Skin of body (tissue), 2 donors: ENCODE data around the gene RPS6KA5. TPM values are rescaled to one million over a fixed set of nuclear protein-coding genes. Genes with fewer than 3 reads are reported as not detected.
"Not testable (repeated sequence)": the region's sequence is repeated elsewhere in the genome, so short reads cannot be mapped to it uniquely, and the experiment has no call there.

ENCODE experiments used
- DNase-seq: peaks from one replicate; lab custom pipeline; 2025; lab: John Stamatoyannopoulos, UW
- total RNA-seq: library from RNA; depleted of rRNA; stranded (reverse); fragments of >200 nt; gene quantifications from one replicate; pipeline ENCODE4 v1.2.3, GENCODE V29; 2014

RPS6KA5 gene
- 4.9 TPM for total RNA-seq

DNA sequence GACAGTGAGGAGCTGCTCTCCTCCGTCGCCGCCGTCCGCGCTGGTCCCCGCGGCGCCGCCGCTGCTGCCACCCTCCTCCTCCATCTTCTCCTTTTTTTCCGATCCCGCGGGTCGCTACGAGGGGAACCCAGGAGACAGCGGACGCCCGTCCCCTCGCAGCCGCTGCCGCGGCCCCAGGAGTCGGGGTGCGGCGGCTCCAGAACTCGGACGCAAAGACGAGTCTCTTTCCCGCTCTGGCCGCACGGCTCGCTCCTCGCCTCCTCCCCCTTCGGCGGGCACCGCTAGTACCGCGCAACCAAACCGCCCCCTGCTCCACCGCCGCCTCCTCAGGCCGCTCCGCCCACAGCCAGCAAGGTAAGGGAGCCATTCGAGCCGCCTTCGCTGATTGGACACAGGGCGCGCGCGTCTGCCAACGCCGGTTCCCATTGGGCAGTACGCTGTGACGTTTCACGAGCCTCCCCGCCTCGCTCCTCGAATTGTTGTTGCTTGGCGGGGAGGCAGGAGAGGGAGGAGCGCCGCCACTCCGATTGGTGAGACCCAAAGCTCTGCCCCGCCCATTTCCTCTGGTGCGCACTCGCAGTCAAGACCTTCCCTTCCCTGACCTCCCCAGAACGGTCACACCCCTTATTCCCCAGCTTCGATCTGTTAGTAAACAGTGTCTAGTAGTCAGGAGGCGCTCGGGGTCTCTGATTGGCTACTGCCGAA lies at the start of gene RPS6KA5:
Gene RPS6KA5 (minus strand): TSS at position 291 of the 705 bp plus-strand sequence. CDS start 207 bp downstream, at position 84.
- DNase-seq: peak; percentile 100

DNA sequence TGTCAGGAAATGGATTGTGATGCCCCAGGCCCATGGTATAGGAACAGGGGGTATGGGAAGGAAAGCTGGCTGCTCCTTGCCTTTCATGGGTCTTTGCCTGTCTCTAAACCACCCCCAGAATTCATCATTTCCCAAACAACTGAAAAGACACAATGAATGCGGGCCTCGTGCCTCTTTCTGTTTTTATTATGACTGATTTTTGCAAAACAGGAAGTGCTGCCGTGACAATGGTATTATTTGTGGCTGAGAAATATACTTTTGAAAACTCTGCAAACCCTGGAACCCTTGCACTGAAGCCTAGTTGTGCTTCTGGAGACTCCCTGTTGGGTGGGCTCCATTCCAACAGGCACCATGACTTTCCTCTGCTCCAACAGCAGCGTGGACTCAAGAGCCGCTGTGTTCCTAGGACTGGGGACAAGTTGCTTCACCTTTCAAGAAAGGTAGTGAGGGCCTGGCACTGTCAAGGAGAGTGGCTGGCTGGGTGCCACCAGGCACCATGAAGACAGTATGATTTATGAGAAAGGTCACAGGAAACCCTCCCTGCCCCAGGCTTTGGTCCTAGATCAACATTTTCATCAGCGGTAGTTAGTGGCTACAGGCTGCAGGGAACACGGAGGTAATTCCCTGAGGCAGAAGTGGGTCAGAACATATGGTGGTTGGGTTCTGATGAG lies 48.6 kb upstream of the RPS6KA5 start:
- no peak for DNase-seq

DNA sequence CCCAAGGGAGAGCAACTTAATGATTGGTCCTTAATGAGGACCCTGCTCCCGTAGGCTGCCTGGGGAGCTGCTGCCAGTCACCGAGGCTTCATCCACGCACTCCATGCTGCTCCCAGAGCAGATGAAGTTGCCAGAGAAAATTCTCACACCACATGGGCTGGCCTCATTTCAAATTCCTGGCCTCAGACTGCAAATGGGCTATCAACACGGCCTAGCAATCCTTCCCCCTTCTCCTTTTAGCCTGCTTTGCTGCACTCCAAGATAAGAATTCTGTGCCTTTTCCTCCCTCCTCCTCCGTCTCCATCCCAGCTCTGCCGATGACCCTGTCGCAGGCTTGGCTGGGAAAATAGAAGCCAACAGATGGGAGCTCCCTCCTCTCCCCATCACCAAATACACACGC lies 42.7 kb upstream of the RPS6KA5 start:
- DNase-seq: peak; percentile 47

DNA sequence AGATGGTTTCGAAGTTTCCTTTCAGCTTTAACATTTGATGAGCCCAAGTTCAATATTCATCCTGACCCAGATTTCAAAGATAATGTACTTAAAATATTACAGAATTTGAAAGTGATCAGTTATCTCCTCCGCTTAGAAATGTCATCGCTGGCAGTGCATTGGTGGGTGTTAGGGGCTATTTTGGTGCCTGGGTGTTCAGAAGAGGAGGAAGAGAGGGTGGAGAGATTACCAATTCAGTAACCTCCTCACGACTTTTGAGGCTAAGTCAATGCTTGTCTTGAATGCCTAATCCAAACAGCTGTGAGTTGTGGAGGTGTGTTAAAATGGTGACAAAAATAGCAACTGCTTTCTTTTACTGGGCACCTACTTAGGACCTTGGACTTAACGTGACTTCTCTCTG lies 39.7 kb upstream of the RPS6KA5 start:
- no peak for DNase-seq

DNA sequence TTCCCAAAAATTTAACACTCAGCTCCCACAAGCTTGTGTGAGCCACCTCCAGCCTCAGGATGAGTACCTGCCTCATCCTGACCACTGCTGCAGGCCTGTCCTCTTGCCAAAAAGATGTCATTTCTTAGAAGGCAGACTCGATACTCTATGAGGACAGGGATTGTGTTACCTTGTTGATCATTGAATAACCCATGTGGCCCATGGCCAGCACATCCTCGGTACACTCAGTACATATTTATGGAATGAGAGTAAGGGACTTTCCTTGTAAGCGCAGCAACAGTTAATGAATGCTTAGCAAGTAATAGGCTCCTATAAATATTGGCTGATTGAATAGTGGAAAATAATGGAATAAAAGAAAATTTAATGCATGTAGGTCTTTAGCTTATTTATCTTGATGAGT lies 38.1 kb upstream of the RPS6KA5 start:
- DNase-seq: no peak

DNA sequence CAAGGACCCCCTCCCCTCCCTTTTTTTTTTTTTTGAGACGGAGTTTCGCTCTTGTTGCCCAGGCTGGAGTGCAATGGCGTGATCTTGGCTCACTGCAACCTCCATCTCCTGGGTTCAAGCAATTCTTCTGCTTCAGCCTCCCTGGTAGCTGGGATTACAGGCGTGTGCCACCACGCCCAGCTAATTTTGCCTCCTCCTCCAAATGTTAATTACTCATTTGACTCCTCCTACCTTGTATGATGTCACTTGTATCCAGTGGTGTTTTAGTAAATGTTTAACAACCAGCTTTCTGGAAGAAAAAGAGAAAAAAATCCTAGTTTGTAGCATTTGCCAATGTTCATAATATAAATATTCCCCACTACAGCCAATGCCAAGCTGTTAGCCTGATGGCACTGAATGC lies 37.2 kb upstream of the RPS6KA5 start:
- DNase-seq: not testable (repeated sequence)

DNA sequence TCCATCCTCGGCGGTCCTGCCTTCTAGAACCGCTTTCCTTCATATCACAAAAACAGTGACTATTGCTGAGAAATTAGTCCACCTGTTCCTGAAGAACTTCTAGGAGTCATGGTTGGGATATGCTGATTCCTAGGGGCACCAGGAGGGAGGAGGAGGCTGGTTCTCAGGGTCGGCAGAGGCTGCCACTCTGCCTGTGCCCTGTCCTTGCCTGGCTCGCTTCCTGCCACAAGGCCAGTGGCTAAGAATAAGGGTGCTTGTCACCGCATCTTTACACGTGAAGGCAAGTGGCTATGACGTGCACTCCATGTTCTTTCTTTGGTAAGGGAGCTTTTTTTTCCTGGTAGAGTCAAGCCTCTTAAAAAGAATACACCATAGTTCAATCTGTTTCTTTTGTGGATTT lies 34.7 kb upstream of the RPS6KA5 start:
- DNase-seq: no peak

DNA sequence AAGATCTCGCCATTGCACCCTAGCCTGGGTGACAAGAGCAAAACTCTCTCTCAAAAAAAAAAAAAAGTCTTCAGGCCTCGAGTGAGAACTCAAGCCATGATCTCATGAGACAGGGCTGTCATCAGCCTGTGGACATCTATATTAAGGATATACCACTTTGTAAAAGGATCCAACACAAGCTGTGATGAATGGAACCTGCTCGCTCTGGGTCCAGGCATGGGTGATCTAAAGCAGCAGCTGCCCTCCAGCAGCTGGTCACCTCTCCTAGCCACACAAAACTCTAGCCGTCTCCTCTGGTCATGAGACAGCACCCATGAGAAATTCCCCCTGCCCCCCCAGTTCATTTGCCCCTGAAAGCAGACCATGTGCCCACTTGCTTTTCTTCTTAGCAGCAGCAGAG lies 34.3 kb upstream of the RPS6KA5 start:
- no peak for DNase-seq

DNA sequence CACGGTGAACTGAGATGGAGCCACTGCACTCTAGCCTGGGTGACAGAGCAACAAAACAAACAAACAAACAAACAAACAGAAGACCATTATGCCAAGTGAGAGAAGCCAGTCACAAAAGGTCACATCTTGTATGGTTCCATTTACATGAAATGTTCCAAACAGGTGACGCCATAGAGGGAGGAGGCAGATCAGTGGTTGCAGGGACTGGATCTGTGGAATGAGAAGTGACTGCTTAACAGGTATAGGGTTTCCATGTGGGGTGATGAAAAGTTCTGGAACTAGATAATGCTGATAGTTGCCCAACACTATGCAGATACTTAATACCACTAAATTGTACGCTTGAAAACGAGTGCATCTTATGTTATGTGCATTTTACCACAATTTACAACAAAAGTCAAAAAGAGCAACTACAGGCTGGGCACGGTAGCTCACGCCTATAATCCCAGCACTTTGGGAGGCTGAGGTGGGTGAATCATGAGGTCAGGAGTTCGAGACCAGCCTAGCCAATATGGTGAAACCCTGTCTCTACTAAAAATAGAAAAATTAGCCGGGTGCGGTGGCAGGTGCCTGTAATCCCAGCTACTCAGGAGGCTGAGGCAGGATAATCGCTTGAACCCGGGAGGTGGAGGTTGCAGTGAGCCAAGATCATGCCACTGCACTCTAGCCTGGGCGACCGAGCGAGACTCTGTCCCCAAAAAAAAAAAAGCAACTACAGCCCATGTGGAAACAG lies 33.5 kb upstream of the RPS6KA5 start:
- not testable (repeated sequence) for DNase-seq

DNA sequence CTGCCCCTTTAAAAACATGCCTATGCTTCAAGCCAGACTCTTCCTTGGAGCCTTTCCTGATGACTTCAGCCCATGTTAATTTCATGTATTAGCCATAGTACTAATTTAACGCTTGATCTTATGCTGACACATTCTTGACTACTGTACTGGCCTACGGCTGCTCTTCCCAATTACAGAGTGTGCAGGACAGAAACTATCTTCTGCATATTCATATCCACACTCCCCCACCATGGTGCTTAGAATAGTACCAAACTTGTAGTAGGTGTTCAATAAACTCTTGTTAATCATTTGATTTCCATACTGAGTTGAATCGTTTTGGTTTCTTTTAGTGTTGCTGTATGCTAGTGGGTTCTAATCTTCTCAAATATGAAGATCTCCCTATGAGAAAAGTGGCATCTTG lies 31.6 kb upstream of the RPS6KA5 start:
- no peak for DNase-seq

DNA sequence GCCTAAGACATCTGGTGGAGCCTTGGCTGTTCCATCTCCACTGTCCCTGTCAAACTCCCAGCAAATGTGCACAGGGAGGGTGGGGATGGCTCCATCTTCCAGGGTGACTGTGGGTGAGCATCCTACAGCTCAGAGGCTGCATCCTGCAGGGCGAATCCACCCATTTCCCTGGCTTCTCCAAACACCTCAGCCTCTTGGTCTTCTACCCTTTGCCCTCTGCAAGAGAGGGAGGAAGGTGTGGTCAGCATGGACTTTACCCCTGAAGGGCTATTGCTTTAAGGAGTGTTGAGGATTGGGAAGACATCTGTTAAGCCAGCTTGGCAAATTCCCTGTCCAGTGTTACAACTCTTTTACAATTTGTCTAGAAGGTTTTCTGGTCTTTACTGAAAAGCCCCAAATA lies 30.3 kb upstream of the RPS6KA5 start:
- no peak for DNase-seq

DNA sequence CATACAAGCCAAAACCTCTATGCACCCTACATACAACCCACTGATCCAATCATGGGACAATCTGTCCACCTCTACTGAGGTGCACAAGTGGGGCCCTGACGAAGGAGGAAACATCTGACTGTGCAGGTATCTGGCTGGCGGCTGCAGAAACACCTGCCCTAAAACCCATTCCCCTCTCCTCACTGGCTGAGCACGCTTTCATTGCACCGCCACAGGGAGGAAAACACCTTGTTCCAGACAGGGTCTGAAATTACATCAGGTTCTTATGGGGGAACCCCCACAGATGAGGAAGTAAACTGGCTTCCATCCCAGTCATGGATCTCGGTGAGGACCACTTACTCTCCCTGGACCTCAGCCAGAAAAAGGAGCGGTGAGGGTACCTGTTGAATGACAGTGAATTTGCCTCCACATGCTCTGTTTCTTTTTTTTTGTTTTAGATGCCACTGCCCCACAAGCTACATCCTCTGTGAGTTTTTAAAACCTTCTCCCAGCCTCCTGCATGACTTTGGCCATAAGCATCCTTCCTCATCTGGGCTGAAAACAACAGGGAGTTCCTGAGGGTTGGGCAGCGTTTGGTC lies 29.6 kb upstream of the RPS6KA5 start:
- no peak for DNase-seq

DNA sequence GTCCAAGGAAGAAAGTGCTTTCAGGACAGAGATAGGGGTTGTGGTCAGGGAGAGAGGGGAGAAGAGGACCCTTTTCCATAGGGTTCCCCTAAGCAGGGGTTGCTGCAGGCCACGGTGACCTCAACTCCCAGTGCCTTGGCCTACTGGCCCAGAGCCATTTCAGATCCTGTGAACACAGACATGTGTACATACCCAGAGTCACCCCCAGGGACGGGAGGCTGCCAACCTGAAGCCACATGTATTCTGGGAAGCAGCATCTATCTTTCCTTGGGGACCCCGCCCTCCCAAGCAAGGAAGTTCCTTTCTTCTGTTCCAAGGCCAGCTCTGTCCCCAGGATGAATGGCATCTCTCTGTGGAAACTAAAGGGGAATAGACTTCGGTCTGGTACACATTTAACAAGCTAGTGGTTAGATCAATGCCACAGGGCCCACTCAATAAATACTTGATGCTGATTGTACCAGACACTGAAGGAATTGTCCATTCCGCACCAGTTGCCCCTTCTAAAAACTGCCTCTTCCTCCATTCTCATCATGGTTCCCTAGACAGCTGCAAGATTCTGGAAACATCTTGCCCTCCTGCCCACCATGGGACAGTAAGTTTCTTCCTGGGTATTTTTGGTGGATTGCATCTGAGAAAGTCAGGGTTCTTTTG lies 28.3 kb upstream of the RPS6KA5 start:
- DNase-seq: no peak

DNA sequence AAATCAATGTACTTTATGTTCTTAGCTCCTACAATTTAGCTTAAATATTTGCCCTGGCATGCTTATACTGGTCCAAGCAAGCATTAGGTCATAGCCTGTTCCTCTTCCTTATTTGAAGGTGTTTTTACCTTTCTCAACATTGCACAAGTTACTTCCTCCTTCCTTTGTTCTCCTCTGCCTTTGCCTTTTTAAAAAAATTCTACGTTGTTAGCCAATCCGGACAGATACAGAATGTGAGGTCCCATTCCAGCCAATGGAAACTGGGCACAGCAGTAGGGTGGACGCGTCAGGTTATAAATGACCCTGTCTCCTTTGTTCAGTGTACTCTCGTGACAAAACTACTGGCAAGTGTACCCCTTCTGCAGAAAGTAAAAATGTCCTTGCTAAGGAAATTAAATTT lies 27.0 kb upstream of the RPS6KA5 start:
- not testable (repeated sequence) for DNase-seq

DNA sequence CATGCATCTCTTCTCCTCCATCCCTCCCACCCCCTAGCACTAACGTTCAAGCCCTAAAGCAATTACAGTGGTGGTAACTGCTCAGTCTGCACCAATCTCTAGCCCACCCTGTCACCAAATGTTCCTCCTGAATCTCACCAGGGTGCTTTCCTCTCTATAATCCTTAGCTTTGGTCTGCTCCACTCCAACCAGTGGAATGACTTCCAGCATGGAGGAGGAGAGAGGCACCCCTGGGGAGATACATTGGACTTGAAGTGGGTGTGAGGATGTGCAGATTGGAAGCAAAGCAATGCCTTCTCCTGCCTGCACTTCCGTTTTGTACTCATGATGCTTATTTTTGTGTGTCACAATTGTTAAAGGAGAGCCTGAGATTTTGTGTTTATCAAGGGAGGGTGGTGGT lies 24.1 kb upstream of the RPS6KA5 start:
- DNase-seq: no peak

DNA sequence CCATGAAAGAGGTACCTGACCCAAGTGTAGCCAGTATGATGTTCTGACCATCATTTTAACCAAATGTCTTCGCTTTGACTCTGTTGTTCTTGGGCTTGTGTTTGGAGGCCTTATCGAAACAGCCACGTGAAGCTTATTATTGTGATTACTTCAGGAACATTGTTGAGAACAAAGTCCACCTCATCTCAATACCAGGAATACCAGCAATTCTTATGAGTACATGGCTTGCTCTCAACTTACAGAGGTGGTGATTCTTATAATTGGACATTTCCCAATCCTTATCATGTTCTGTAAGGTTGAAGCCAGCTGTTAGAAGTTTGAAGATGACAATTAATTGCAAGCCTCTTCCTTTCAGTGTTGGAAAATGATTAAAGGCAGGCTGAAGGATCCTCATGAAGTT lies 21.8 kb upstream of the RPS6KA5 start:
- no peak for DNase-seq

DNA sequence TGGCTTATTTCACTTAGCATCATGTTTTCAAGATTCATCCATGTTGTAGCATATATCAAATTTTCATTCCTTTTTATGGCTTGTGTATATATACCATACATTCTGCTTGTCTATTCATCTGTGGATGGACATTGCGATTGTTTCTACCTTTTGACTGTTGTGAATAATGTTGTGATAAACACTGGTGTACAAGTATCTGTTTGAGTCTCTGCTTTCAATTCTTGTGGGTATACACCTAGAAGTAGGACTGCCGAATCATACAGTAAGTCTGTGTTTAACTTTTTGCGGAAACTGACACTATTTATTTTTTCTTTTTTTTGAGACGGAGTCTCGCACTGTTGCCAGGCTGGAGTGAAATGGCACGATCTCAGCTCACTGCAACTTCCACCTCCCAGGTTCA lies 19.6 kb upstream of the RPS6KA5 start:
- no peak for DNase-seq

DNA sequence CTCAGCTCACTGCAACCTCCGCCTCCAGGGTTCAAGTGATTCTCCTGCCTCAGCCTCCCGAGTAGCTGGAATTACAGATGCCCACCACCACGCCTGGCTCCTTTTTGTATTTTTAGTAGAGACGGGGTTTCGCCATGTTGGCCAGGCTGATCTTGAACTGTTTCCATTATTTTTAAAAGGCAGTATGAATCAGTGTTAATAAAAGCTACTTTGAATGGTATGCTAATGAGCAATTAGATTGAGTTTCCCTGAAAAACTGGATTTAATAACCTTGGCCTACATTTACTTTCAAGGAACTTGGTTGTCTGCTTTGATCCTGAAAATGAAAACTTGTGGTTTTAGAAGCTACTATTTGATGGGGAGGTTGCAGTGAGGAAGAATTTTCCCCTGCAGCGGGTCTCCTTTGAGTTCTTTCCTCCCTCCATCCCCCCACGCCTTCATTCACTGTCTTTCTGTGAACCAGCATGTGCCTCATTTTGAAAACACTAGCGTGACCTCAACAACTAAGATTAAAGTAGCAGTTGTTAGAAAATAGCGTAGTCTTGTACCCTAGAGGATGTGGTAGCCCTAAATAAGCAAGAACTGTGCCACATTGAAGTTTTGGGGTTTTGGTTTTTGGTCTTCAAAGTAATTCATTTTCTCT lies 17.8 kb upstream of the RPS6KA5 start:
- DNase-seq: no peak

DNA sequence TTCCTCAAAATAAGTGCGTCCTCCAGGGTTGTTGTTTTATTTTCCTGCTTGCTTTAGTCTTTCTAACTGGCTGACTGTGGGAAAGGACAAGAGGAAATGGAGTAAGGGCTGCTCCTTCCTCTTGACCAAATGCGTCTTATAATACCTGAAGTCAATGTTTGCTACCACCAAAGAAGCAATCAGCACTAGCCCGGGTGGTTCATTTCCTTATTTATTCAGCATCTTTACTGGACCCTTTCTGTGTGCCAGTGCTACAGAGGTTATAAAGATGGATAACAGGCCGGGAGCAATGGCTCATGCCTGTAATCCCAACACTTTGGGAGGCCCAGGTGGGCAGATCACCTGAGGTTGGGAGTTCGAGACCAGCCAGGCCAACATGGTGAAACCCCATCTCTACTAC lies 15.1 kb upstream of the RPS6KA5 start:
- DNase-seq: no peak

DNA sequence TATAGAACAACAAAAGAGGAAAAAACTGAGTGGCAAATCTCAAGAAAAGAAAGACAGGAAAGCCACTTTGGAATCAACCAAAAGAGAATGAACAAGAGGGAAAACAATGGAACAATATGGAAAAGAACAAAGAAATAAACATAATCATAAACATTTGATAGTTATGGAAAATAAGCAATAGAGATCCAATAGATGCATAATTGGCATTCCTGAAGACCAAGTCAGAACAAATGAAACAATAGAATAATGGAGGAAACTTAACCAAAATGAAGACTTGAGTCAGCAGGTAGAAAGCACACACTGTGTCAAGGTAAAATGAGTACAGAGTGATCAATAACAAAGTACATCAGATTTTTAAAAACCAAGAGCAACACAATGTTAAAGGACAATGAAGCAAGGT lies 10.1 kb upstream of the RPS6KA5 start:
- no peak for DNase-seq

DNA sequence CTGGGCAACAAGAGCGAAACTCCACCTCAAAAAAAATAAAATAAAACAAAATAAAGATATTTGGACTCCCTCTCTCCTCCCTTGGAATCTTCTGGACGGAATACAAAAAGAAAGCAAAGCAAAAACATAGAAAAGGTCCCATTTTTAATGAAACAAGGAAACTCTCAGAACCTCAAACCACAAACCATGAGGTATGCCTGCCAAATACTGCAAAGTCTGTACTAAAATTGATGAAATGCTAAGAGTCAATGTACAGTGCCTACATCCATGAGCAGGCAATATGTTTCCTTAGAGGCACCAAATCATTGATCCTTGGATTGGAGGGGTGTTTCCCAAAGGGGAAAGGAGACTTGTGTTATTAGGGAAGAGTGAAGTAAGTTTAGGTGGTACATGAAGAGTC lies 8.2 kb upstream of the RPS6KA5 start:
- DNase-seq: no peak
